Activated CD8-positive, alpha-beta T cell treated with anti-CD3 and anti-CD28 coated beads for 36 hours (primary cell): ENCODE measurements around the gene KRT7. TPM values are rescaled to one million over a fixed set of nuclear protein-coding genes. Genes with fewer than 3 reads are reported as not detected.
"Not testable (repeated sequence)": the region's sequence is repeated elsewhere in the genome, so short reads cannot be mapped to it uniquely, and the experiment has no call there.

Experiments used
- ATAC-seq: fragments of 200-7000 bp; cut with Tn5 transposase; one replicate; pipeline ENCODE4 v1.10.0; 2021; ENCODE audit warnings: mild to moderate bottlenecking, moderate library complexity
- CTCF ChIA-PET: fragments of 350-600 bp; sonication (Branson Sonifier 250); formaldehyde crosslinking; loops from one replicate; lab custom pipeline; 2021; ENCODE audit warnings: antibody characterized with exemption; lab: Charles Lee
- POLR2A ChIA-PET: fragments of 350-600 bp; sonication (Branson Sonifier 250); formaldehyde crosslinking; loops from one replicate; lab custom pipeline; 2021; ENCODE audit warnings: antibody characterized with exemption; lab: Charles Lee
- DNase-seq: peaks from one replicate; pipeline ENCODE4 v3.0.0-alpha.2; 2020
- H3K27ac Mint-ChIP-seq: one replicate; pipeline ENCODE4 v1.8.0; 2021; ENCODE audit warnings: mild to moderate bottlenecking, mixed read lengths
- H3K27me3 Mint-ChIP-seq: one replicate; pipeline ENCODE4 v1.8.0; 2021; ENCODE audit warnings: mixed read lengths
- H3K36me3 Mint-ChIP-seq: one replicate; pipeline ENCODE4 v1.8.0; 2021; ENCODE audit warnings: low read depth, mixed read lengths
- H3K4me1 Mint-ChIP-seq: one replicate; pipeline ENCODE4 v1.8.0; 2021; ENCODE audit warnings: low read depth, mixed read lengths
- H3K4me3 Mint-ChIP-seq: one replicate; pipeline ENCODE4 v1.8.0; 2021; ENCODE audit warnings: mild to moderate bottlenecking, moderate library complexity, mixed read lengths
- H3K9me3 Mint-ChIP-seq: one replicate; pipeline ENCODE4 v1.8.0; 2021; ENCODE audit warnings: mixed read lengths
- intact Hi-C: fragments of 100-400 bp; cut with micrococcal nuclease; formaldehyde crosslinking; loops from one replicate; pipeline ENCODE4 v1.10.0; 2022
- total RNA-seq, 2 experiments: library from RNA; stranded (reverse); gene quantifications; one replicate each; pipeline ENCODE4 v1.2.3, GENCODE V29; 2021
- TF ChIP-seq, protein P1 (sequence below): fragments of 200-600 bp; IDR thresholded peaks from one replicate; pipeline ENCODE4 v1.8.0; 2022; ENCODE audit warnings: antibody characterized with exemption, mild to moderate bottlenecking

Gene KRT7
- total RNA-seq, 2 experiments from 2014 or later: 2.1 to 3.1 TPM

DNA sequence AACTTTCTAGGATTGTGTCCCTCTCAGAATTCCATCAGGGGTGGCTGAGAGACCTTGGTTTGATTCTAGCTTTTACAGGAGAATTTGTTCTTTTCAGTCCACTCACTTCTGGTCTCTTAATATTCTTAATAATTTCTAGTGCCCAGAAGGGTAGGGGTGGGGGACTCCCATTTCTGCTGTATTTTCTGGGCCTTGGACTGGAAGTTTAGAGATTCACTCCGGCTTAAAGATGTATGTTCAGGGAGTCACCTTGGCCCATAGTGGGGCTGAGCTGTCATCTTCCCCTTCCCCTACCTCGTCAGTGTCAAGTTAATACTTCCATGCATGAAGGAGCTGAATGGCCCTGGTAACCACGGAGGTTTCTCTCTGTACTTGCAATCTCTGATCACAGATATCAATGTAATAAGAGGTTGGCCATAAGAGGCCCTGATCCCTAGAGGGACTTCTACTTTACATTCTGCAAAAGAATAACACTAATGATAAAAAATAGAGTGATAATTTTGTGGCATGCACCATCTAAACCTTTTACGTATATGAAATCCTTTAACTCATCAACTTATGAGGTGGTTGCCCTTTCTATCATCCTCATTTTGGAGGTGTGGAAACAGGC lies 51.6 kb downstream of the KRT7 start:
- Mint-ChIP-seq H3K4me1 (peaks cover 8% of the 10 kb centered on the region), H3K4me3 (no peak overlapping the region), H3K9me3 (no peaks in the 10 kb centered on the region), H3K36me3 (no peaks in the 10 kb centered on the region), H3K27ac (no peak overlapping the region), H3K27me3 (peaks cover 12% of the 10 kb centered on the region)
- TF ChIP-seq, protein P1, sequence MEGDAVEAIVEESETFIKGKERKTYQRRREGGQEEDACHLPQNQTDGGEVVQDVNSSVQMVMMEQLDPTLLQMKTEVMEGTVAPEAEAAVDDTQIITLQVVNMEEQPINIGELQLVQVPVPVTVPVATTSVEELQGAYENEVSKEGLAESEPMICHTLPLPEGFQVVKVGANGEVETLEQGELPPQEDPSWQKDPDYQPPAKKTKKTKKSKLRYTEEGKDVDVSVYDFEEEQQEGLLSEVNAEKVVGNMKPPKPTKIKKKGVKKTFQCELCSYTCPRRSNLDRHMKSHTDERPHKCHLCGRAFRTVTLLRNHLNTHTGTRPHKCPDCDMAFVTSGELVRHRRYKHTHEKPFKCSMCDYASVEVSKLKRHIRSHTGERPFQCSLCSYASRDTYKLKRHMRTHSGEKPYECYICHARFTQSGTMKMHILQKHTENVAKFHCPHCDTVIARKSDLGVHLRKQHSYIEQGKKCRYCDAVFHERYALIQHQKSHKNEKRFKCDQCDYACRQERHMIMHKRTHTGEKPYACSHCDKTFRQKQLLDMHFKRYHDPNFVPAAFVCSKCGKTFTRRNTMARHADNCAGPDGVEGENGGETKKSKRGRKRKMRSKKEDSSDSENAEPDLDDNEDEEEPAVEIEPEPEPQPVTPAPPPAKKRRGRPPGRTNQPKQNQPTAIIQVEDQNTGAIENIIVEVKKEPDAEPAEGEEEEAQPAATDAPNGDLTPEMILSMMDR: no peak
- CTCF ChIA-PET: interaction anchor here (1.0 to 2.4 kb wide), 4 partner anchors 10 to 43 kb away, joined by 3 to 9 read pairs (median 4); no protein-coding TSS in a partner anchor
- intact Hi-C loops: no loop called here
- DNase-seq (no peak), ATAC-seq (no peak)
- POLR2A ChIA-PET: no interaction called here

DNA sequence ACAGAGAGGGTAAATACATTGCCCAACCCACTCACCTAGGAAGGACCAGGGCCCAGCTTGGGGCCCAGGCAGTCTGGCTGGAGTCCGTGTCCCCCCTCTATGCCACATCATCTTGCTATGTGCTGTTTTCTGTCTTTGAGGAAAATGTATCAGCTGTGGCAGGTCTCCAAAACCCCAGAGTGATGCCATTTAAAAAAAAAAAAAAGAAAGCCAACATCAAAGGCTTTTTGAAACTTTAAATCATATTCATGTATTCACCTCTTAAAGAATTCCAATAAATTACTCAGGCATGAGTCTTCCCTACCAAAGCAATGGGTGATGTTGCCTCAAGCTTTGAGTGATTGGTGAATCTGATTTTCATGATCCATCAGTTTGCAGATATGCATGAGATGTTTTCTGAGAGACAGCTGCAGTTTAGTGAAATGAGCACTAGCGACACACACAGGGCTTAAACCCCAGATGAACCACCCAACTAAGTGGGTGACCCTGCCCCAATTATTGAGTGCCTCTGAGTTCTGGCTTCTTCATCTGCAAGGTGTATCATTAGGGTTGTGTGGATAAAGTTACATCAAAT lies 52.2 kb downstream of the KRT7 start:
- DNase-seq: no peak
- H3K4me3 Mint-ChIP-seq: no peak overlapping the region
- intact Hi-C loops: no loop called here
- H3K9me3 Mint-ChIP-seq: no peaks in the 10 kb centered on the region
- peaks cover 8% of the 10 kb centered on the region for H3K27me3 Mint-ChIP-seq
- no peak for ATAC-seq
- TF ChIP-seq, protein P1: no peak
- no peaks in the 10 kb centered on the region for H3K36me3 Mint-ChIP-seq
- ChIA-PET POLR2A (no interaction called here), CTCF (interaction anchor here (1.2 to 2.4 kb wide), 3 partner anchors 27 to 43 kb away, joined by 3 to 9 read pairs (median 4); no protein-coding TSS in a partner anchor)
- no peak overlapping the region for H3K27ac Mint-ChIP-seq
- H3K4me1 Mint-ChIP-seq: peaks cover 8% of the 10 kb centered on the region

DNA sequence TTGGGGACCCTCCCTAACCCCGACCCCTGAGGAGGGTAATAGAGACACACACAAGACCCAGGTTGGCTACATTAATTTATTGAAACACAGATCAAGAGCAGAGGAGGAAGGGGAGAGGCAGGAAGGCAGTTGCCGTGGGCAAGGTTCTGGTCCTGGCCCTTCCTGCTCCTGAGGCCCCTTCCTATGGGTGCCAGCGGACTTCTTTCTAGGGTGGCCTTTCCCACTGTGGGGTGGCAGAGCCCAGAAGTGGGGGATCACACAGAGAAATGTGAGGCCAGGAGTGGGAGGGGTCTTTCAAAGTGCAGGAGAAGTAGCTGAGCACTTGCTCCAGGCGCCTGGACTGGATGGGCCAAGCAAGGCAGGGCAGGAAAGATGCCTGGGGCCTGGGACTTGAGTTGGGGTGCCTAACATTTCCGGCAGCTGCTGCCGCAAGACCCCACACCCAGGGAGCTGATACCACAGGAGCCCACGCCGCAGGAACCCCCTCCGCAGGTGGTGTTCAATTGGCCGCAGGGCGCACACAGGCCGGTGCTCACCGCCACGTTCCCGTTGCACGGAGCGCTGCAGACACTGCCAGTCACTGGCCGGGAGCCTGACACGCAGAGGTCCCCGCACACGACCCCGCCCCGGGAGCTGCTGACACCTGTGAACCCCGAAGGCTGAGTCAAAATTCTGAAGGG lies 52.9 kb downstream of the KRT7 start:
- no peaks in the 10 kb centered on the region for H3K36me3 Mint-ChIP-seq
- TF ChIP-seq, protein P1: no peak
- no peaks in the 10 kb centered on the region for H3K9me3 Mint-ChIP-seq
- ChIA-PET CTCF (interaction anchor here (1.7 to 2.4 kb wide), 2 partner anchors 8 to 42 kb away, joined by 4 to 9 read pairs; no protein-coding TSS in a partner anchor), POLR2A (no interaction called here)
- H3K27me3 Mint-ChIP-seq: peaks cover 8% of the 10 kb centered on the region
- ATAC-seq (no peak), DNase-seq (no peak)
- H3K27ac Mint-ChIP-seq: no peak overlapping the region
- no peak overlapping the region for H3K4me3 Mint-ChIP-seq
- intact Hi-C loops: no loop called here
- peaks cover 8% of the 10 kb centered on the region for H3K4me1 Mint-ChIP-seq

DNA sequence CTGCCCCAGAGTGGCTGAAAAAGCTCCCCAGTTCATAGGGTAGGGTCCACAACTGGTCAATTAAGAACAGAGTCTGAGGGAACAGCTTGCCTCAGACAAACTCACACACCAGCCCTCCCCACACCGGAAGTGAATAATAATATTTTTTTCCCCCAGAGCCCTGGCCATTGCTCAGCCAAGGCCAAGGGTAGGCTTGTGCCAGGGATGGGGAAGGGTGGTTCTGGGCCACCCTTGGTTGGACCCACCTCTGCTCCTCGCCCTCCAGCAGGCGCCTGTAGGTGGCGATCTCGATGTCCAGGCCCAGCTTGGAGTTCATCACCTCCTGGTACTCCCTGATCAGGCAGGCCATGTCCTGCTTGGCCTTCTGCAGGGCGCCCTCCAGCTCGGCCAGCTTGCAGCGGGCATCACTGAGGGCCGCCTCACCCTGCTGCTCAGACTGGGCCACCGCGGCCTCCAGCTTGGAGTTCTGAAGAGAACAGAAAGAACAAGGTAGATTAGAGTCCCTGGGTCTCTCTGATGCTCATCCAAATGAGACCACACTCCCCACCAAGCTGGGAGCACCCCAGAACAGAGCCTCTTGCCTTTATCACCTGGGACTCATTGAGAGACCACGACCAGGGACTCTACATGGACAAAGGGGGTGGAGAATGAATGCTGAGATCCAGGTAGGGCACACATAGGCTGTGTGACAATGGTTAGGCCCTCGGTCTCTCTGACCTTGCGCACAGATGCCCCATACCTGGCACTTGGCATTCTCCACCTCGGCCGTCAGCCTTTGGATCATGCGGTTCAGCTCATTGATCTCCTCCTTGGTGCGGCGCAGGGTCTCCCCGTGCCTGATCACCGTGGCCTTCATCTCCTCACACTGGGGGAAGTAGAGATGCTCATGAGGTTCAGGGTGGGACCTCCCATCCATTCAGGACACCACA lies 54.1 kb downstream of the KRT7 start:
- H3K27ac Mint-ChIP-seq, H3K4me3 Mint-ChIP-seq, H3K9me3 Mint-ChIP-seq, intact Hi-C loops, POLR2A ChIA-PET, H3K4me1 Mint-ChIP-seq, H3K36me3 Mint-ChIP-seq, DNase-seq, ATAC-seq: not testable (repeated sequence)
- CTCF ChIA-PET: interaction anchor here (1.7 to 2.4 kb wide), 2 partner anchors 9 to 41 kb away, joined by 4 to 9 read pairs; no protein-coding TSS in a partner anchor
- H3K27me3 Mint-ChIP-seq: peaks cover 13% of the 10 kb centered on the region
- TF ChIP-seq, protein P1: peak; percentile 21

DNA sequence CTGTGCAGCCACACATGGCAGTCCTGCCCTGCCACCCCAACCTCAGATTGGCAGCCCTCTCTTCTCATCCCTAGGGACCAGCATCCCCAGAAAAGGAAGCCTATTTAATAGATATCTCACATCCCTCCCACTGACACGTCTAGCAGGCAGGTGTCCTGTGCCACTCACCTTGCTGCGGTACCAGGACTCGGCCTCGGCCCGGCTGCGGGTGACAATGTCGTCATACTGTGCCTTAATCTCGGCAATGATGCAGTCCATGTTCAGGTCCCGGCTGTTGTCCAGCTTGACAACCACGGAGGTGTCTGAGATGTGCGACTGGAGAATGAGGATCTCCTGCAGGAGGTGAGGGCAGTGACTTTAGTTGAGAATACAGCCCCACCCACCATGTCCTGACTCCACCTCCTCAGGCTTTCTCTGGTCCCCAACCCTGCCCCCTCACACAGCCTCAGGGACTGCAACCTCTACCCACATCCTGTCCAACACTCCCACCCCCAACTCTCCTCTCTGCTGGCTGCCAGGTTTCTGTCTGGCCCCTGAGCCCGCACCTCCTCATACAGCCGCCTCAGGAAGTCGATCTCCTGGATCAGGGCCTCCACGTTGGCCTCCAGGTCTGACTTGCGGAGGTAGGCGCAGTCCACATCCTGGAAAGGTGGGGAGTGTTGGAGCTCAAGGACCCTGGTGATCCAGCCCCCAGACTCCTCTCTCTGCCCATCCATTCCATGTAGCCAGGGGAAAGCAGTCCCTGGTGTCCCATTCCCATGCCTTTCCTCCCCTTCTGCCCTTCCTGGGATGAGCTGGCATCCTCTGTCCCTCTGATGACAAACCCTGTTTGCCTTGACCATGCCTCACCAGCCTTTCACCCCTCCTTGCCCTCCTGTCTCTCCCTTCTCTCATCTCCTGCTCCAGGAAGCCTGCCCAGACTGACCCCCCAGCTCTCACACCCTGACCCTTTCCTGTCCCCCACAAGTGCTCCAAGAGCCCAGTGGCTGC lies 55.1 kb downstream of the KRT7 start:
- peak; percentile 85 for ATAC-seq
- H3K9me3 Mint-ChIP-seq, H3K4me3 Mint-ChIP-seq, H3K4me1 Mint-ChIP-seq, H3K27ac Mint-ChIP-seq, intact Hi-C loops, POLR2A ChIA-PET, H3K36me3 Mint-ChIP-seq, H3K27me3 Mint-ChIP-seq: not testable (repeated sequence)
- DNase-seq: peak; percentile 10
- CTCF ChIA-PET: interaction anchor here (1.1 kb wide), 1 partner anchor 9 kb away, joined by 3 read pairs; no protein-coding TSS in a partner anchor

DNA sequence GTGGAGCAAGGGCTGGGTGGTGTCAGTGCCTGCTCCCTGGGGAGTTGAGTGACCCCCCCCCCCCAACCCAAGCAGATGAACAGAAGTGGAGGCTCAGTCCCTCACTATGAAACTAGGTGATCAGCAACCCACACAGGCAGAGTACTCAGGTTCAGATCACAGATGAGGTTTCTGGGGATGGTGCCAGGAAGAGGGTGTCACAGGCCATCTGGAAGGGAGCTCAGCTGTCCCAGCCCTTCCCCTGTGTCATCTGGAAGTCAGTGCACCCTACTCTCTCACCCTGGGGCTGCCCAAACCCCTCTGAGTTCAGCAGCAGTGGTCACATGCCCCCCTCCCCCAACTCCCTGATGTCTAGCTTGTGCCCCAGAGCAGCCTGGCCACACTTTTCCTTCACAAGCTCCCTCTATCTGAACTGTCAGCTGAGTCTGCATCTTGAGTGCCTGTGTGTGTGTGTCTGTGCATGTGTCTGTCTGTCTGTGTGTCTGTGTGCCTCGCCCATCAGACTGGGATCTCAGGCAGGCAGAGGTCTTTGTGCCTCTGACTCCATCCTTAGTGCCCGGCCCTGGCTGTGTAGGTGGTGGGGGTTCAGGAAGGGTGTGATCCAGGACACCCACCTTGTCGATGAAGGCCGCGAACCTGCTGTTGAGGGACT lies 57.6 kb downstream of the KRT7 start:
- H3K9me3 Mint-ChIP-seq, DNase-seq, POLR2A ChIA-PET, H3K4me1 Mint-ChIP-seq, ATAC-seq, H3K27ac Mint-ChIP-seq, intact Hi-C loops, CTCF ChIA-PET, H3K36me3 Mint-ChIP-seq, H3K4me3 Mint-ChIP-seq: not testable (repeated sequence)
- peaks cover 14% of the 10 kb centered on the region for H3K27me3 Mint-ChIP-seq
